Common myeloid progenitor, CD34-positive (primary cell): ENCODE data around the gene TMPRSS11A.

Source experiments
- CTCF ChIA-PET: fragments of 350-600 bp; sonication (Branson Sonifier 250); formaldehyde crosslinking; loops from one replicate; lab custom pipeline; 2021; ENCODE audit warnings: antibody characterized with exemption; lab: Charles Lee
- POLR2A ChIA-PET: fragments of 350-600 bp; sonication (Branson Sonifier 250); formaldehyde crosslinking; loops from one replicate; lab custom pipeline; 2021; ENCODE audit warnings: antibody characterized with exemption; lab: Charles Lee
- DNase-seq, 3 donors: peaks; one replicate each; pipeline versions ENCODE4 v3.0.0 to v3.0.0-alpha.2; 2013
- H3K27ac ChIP-seq, 2 experiments: 1 replicate in 1 of 2; 2 replicates in 1 of 2; pipeline ENCODE4 v1.7.0; 2013; ENCODE audit warnings: inconsistent platforms in 2 of 2, low read length in 2 of 2, mild to moderate bottlenecking in 2 of 2, low read depth in 1 of 2, moderate library complexity in 1 of 2; ENCODE audit not compliant: severe bottlenecking in 2 of 2, insufficient read depth in 1 of 2, poor library complexity in 1 of 2
- H3K27me3 ChIP-seq, 5 experiments: replicated peaks in 2 of 5; 1 replicate in 3 of 5; 2 replicates in 2 of 5; pipeline versions ENCODE4 v1.6.1 to v1.7.0; 2013; ENCODE audit warnings: low read length in 4 of 5, mild to moderate bottlenecking in 2 of 5, moderate library complexity in 2 of 5, inconsistent platforms in 1 of 5; ENCODE audit not compliant: insufficient read depth in 5 of 5, control insufficient read depth in 4 of 5
- H3K36me3 ChIP-seq, 4 experiments: 1 replicate in 2 of 4; 2 replicates in 2 of 4; pipeline versions ENCODE4 v1.6.1 to v1.7.0; 2013; ENCODE audit warnings: low read length in 3 of 4, control low read depth in 1 of 4, mild to moderate bottlenecking in 1 of 4; ENCODE audit not compliant: control insufficient read depth in 4 of 4, insufficient read depth in 4 of 4
- H3K4me1 ChIP-seq, 4 experiments: 1 replicate in 3 of 4; 2 replicates in 1 of 4; pipeline versions ENCODE4 v1.6.1 to v1.7.1; 2013; ENCODE audit warnings: low read length in 3 of 4, mild to moderate bottlenecking in 3 of 4, control low read depth in 1 of 4, inconsistent platforms in 1 of 4, moderate library complexity in 1 of 4; ENCODE audit not compliant: control insufficient read depth in 4 of 4, insufficient read depth in 4 of 4; ENCODE audit errors: control extremely low read depth in 1 of 4
- H3K4me3 ChIP-seq, 7 experiments: 1 replicate in 4 of 7; 2 replicates in 3 of 7; pipeline versions ENCODE4 v1.5.1 to v1.7.0; 2013; ENCODE audit warnings: mild to moderate bottlenecking in 7 of 7, low read length in 6 of 7, moderate library complexity in 6 of 7, inconsistent platforms in 2 of 7, low read depth in 2 of 7, control low read depth in 1 of 7; ENCODE audit not compliant: insufficient read depth in 4 of 7, control insufficient read depth in 1 of 7; ENCODE audit errors: extremely low read depth in 1 of 7
- H3K9me3 ChIP-seq, 5 experiments: 1 replicate in 4 of 5; 2 replicates in 1 of 5; pipeline versions ENCODE4 v1.6.1 to v1.7.1; 2013; ENCODE audit warnings: low read length in 4 of 5, mild to moderate bottlenecking in 2 of 5, inconsistent platforms in 1 of 5, low read depth in 1 of 5, moderate library complexity in 1 of 5; ENCODE audit not compliant: control insufficient read depth in 4 of 5, insufficient read depth in 2 of 5; ENCODE audit errors: control extremely low read depth in 1 of 5
- WGBS: methylation state at CpG from one replicate; pipeline ENCODE4 v1.1.5; 2013; ENCODE audit not compliant: insufficient coverage; 5-methylcytosine and 5-hydroxymethylcytosine counted together

Gene TMPRSS11A

GRCh38 chr4:67922697-67923096, 40.6 kb downstream of the TMPRSS11A start:
- no peaks in the 10 kb centered on the region for H3K4me1 ChIP-seq
- CTCF ChIA-PET: no interaction called here
- peaks cover 0 to 4% (median 0%) of the 10 kb centered on the region in 5 experiments for H3K9me3 ChIP-seq
- no peak overlapping the region for H3K4me3 ChIP-seq
- no peak overlapping the region for H3K27ac ChIP-seq
- no peaks in the 10 kb centered on the region for H3K36me3 ChIP-seq
- DNase-seq: peak in 2 of 3 donors; percentile 24 to 26
- 100% methylated on average over 2 of the region's 4 CpGs for WGBS
- POLR2A ChIA-PET: no interaction called here
- H3K27me3 ChIP-seq: no peaks in the 10 kb centered on the region

GRCh38 chr4:67918428-67918827, 44.9 kb downstream of the TMPRSS11A start:
- no peak overlapping the region for H3K4me3 ChIP-seq
- no peaks in the 10 kb centered on the region for H3K9me3 ChIP-seq
- DNase-seq: peak in 2 of 3 donors; percentile 52 to 62
- CTCF ChIA-PET: interaction anchor here (0.6 to 2.2 kb wide), 10 partner anchors 9 to 262 kb away, joined by 3 to 20 read pairs (median 4); no protein-coding TSS in a partner anchor
- no peaks in the 10 kb centered on the region for H3K36me3 ChIP-seq
- H3K4me1 ChIP-seq: no peaks in the 10 kb centered on the region
- no peak overlapping the region for H3K27ac ChIP-seq
- H3K27me3 ChIP-seq: no peaks in the 10 kb centered on the region
- POLR2A ChIA-PET: no interaction called here

- no peaks in the 10 kb centered on the region for H3K4me1 ChIP-seq
- no peaks in the 10 kb centered on the region for H3K36me3 ChIP-seq
- no peak overlapping the region for H3K27ac ChIP-seq
- CTCF ChIA-PET: interaction anchor here (1.0 to 2.0 kb wide), 3 partner anchors 12 to 259 kb away, joined by 3 to 8 read pairs (median 4); no protein-coding TSS in a partner anchor
- DNase-seq: no peak
- no peaks in the 10 kb centered on the region for H3K9me3 ChIP-seq
- no peak overlapping the region for H3K4me3 ChIP-seq
- WGBS: 83% methylated on average over 3 of the region's 5 CpGs
- no peaks in the 10 kb centered on the region for H3K27me3 ChIP-seq
- POLR2A ChIA-PET: no interaction called here
Measured at GRCh38 chr4:67915400-67915966, 47.8 kb downstream of the TMPRSS11A start.

GRCh38 chr4:67912080-67912479, 51.2 kb downstream of the TMPRSS11A start:
- Histone ChIP-seq H3K27ac (no peak overlapping the region), H3K36me3 (no peaks in the 10 kb centered on the region), H3K9me3 (no peaks in the 10 kb centered on the region), H3K27me3 (no peaks in the 10 kb centered on the region), H3K4me1 (no peaks in the 10 kb centered on the region), H3K4me3 (no peak overlapping the region)
- no peak for DNase-seq
- CTCF ChIA-PET: interaction anchor here (0.6 to 2.4 kb wide), 9 partner anchors 9 to 364 kb away, joined by 3 to 8 read pairs (median 4); no protein-coding TSS in a partner anchor
- POLR2A ChIA-PET: no interaction called here
- no CpG with 5 or more reads among the region's 2 CpGs for WGBS

- H3K4me1 ChIP-seq: no peaks in the 10 kb centered on the region
- peaks cover 0 to 2% (median 0%) of the 10 kb centered on the region in 5 experiments for H3K9me3 ChIP-seq
- H3K27ac ChIP-seq: no peak overlapping the region
- POLR2A ChIA-PET: no interaction called here
- H3K4me3 ChIP-seq: no peak overlapping the region
- no peak for DNase-seq
- WGBS: no CpG with 5 or more reads among the region's 3 CpGs
- CTCF ChIA-PET: interaction anchor here (0.6 to 2.4 kb wide), 11 partner anchors 10 to 364 kb away, joined by 3 to 8 read pairs (median 4); no protein-coding TSS in a partner anchor
- no peaks in the 10 kb centered on the region for H3K36me3 ChIP-seq
- H3K27me3 ChIP-seq: no peaks in the 10 kb centered on the region
Measured at GRCh38 chr4:67911638-67912037, 51.7 kb downstream of the TMPRSS11A start.

GRCh38 chr4:67911141-67911540, 52.2 kb downstream of the TMPRSS11A start:
- H3K4me3 ChIP-seq: no peak overlapping the region
- no peaks in the 10 kb centered on the region for H3K4me1 ChIP-seq
- 100% methylated on average over 1 of the region's 4 CpGs for WGBS
- POLR2A ChIA-PET: no interaction called here
- H3K36me3 ChIP-seq: no peaks in the 10 kb centered on the region
- no peaks in the 10 kb centered on the region for H3K27me3 ChIP-seq
- DNase-seq: no peak
- no peak overlapping the region for H3K27ac ChIP-seq
- CTCF ChIA-PET: interaction anchor here (0.9 to 2.6 kb wide), 10 partner anchors 10 to 365 kb away, joined by 3 to 10 read pairs (median 5); no protein-coding TSS in a partner anchor
- peaks cover 0 to 2% (median 0%) of the 10 kb centered on the region in 5 experiments for H3K9me3 ChIP-seq

GRCh38 chr4:67910585-67910905, 52.7 kb downstream of the TMPRSS11A start:
- peaks cover 0 to 3% (median 0%) of the 10 kb centered on the region in 5 experiments for H3K9me3 ChIP-seq
- H3K4me1 ChIP-seq: no peaks in the 10 kb centered on the region
- no peak for DNase-seq
- CTCF ChIA-PET: interaction anchor here (0.9 to 2.6 kb wide), 10 partner anchors 10 to 364 kb away, joined by 3 to 10 read pairs (median 6); no protein-coding TSS in a partner anchor
- H3K27me3 ChIP-seq: no peaks in the 10 kb centered on the region
- no peak overlapping the region for H3K27ac ChIP-seq
- WGBS: no CpG with 5 or more reads among the region's 1 CpG
- POLR2A ChIA-PET: no interaction called here
- no peaks in the 10 kb centered on the region for H3K36me3 ChIP-seq
- no peak overlapping the region for H3K4me3 ChIP-seq
